H1 (cell line): ENCODE measurements around the gene IYD. TPM values are rescaled to one million over a fixed set of nuclear protein-coding genes. Genes with fewer than 3 reads are reported as not detected.

ENCODE experiments used
- CTCF ChIA-PET: fragments of 300-600 bp; sonication (Branson Sonifier 250); formaldehyde crosslinking; loops from one replicate; lab custom pipeline; 2021; ENCODE audit not compliant: partially characterized antibody; lab: Charles Lee
- POLR2A ChIA-PET: fragments of 300-600 bp; sonication (Branson Sonifier 250); formaldehyde crosslinking; loops from one replicate; lab custom pipeline; 2021; ENCODE audit warnings: inconsistent platforms; ENCODE audit not compliant: partially characterized antibody; lab: Charles Lee
- DNase-seq, 2 experiments: peaks; one replicate each; pipeline versions ENCODE4 v3.0.0 to v3.0.0-alpha.2; 2010 to 2022; ENCODE audit warnings: low spot score in 2 of 2, low read depth in 1 of 2, mixed read lengths in 1 of 2
- FAIRE-seq: peaks from 2 replicates; lab custom pipeline; 2011; peaks lifted over from hg19 to GRCh38; lab: Jason Lieb, UNC
- H2AFZ ChIP-seq: 2 replicates; pipeline ENCODE4 v1.8.1; 2012; ENCODE audit warnings: low read length, inconsistent platforms
- H2AK5ac ChIP-seq: 2 replicates; pipeline ENCODE4 v1.6.1; 2013; ENCODE audit warnings: low read depth, low read length
- H2BK120ac ChIP-seq: replicated peaks from 2 replicates; pipeline ENCODE3; 2013; ENCODE audit warnings: low read depth, low read length, inconsistent platforms
- H2BK12ac ChIP-seq: 2 replicates; pipeline ENCODE4 v1.6.1; 2013; ENCODE audit warnings: low read depth, low read length
- H2BK15ac ChIP-seq: 2 replicates; pipeline ENCODE4 v1.6.1; 2013; ENCODE audit warnings: low read length
- H2BK20ac ChIP-seq: 2 replicates; pipeline ENCODE4 v1.6.1; 2013; ENCODE audit warnings: low read length
- H2BK5ac ChIP-seq: 2 replicates; pipeline ENCODE4 v1.6.1; 2013; ENCODE audit warnings: low read depth, low read length
- H3K14ac ChIP-seq: 2 replicates; pipeline ENCODE4 v1.6.1; 2013; ENCODE audit warnings: inconsistent platforms; ENCODE audit not compliant: insufficient read length
- H3K18ac ChIP-seq: 2 replicates; pipeline ENCODE4 v1.6.1; 2013; ENCODE audit warnings: low read length; ENCODE audit errors: extremely low read depth
- H3K23ac ChIP-seq: 2 replicates; pipeline ENCODE4 v1.6.1; 2013; ENCODE audit warnings: inconsistent platforms; ENCODE audit not compliant: insufficient read length
- H3K23me2 ChIP-seq: 2 replicates; pipeline ENCODE4 v1.6.1; 2013; ENCODE audit warnings: low read depth, low read length
- H3K27ac ChIP-seq: 2 replicates; pipeline ENCODE4 v1.6.1; 2011; ENCODE audit warnings: low read depth, low read length, inconsistent platforms
- H3K27me3 ChIP-seq, 4 experiments: replicated peaks in 1 of 4; 1 replicate in 1 of 4; 2 replicates in 3 of 4; pipeline versions ENCODE4 v1.6.1 to v1.8.1; 2011 to 2013; ENCODE audit warnings: low read length in 3 of 4, mild to moderate bottlenecking in 3 of 4, inconsistent platforms in 2 of 4, mixed read lengths in 2 of 4, moderate library complexity in 1 of 4; ENCODE audit not compliant: control insufficient read depth in 3 of 4, insufficient read depth in 3 of 4; ENCODE audit errors: extremely low read depth in 1 of 4
- H3K36me3 ChIP-seq, 4 experiments: 2 replicates each; pipeline versions ENCODE4 v1.6.1 to v1.8.1; 2011 to 2013; ENCODE audit warnings: mild to moderate bottlenecking in 4 of 4, low read length in 3 of 4, moderate library complexity in 2 of 4, control low read depth in 1 of 4, inconsistent platforms in 1 of 4; ENCODE audit not compliant: insufficient read depth in 4 of 4, control insufficient read depth in 2 of 4
- H3K4ac ChIP-seq: replicated peaks from 2 replicates; pipeline ENCODE3; 2013; ENCODE audit warnings: low read length, low read depth, mixed read lengths, inconsistent platforms; ENCODE audit not compliant: insufficient read length
- H3K4me1 ChIP-seq, 4 experiments: replicated peaks in 1 of 4; 1 replicate in 1 of 4; 2 replicates in 3 of 4; pipeline versions ENCODE4 v1.6.1 to v1.8.1; 2011 to 2013; ENCODE audit warnings: low read length in 3 of 4, inconsistent platforms in 2 of 4, mixed read lengths in 1 of 4; ENCODE audit not compliant: insufficient read depth in 4 of 4, control insufficient read depth in 3 of 4
- H3K4me2 ChIP-seq, 2 experiments: 2 replicates each; pipeline versions ENCODE4 v1.6.1 to v1.8.1; 2011 to 2013; ENCODE audit warnings: low read depth in 2 of 2, low read length in 2 of 2, control low read depth in 1 of 2, inconsistent platforms in 1 of 2, mild to moderate bottlenecking in 1 of 2; ENCODE audit not compliant: insufficient read depth in 1 of 2
- H3K4me3 ChIP-seq, 4 experiments: fragments of 200-600, 300-600 bp in 1 of 4; sonication (generic), shearing (Covaris generic), sonication (Bioruptor Twin) in 1 of 4; 2 replicates each; pipeline versions ENCODE4 v1.5.1 to v1.8.1; 2011 to 2016; ENCODE audit warnings: low read length in 4 of 4, low read depth in 3 of 4, control low read depth in 2 of 4, inconsistent platforms in 2 of 4, mild to moderate bottlenecking in 2 of 4, mixed read lengths in 1 of 4, moderate library complexity in 1 of 4; ENCODE audit not compliant: insufficient read depth in 2 of 4; ENCODE audit errors: extremely low read depth in 1 of 4
- H3K56ac ChIP-seq: replicated peaks from 2 replicates; pipeline ENCODE3; 2013; ENCODE audit warnings: low read depth, mild to moderate bottlenecking, mixed read lengths, low read length, inconsistent platforms; ENCODE audit not compliant: insufficient read length
- H3K79me1 ChIP-seq: 2 replicates; pipeline ENCODE4 v1.6.1; 2013; ENCODE audit warnings: low read depth, low read length, control low read depth
- H3K79me2 ChIP-seq, 2 experiments: 2 replicates each; pipeline versions ENCODE4 v1.6.1 to v1.8.1; 2012 to 2013; ENCODE audit warnings: low read length in 2 of 2, mild to moderate bottlenecking in 2 of 2, inconsistent platforms in 1 of 2; ENCODE audit not compliant: insufficient read depth in 2 of 2, control insufficient read depth in 1 of 2
- H3K9ac ChIP-seq, 4 experiments: replicated peaks in 1 of 4; 1 replicate in 1 of 4; 2 replicates in 3 of 4; pipeline versions ENCODE4 v1.6.1 to v1.8.1; 2011 to 2013; ENCODE audit warnings: low read depth in 3 of 4, low read length in 3 of 4, control low read depth in 2 of 4, mild to moderate bottlenecking in 2 of 4, moderate library complexity in 2 of 4, inconsistent platforms in 1 of 4; ENCODE audit errors: extremely low read depth in 1 of 4
- H3K9me3 ChIP-seq, 2 experiments: 2 replicates each; pipeline versions ENCODE4 v1.6.1 to v1.8.1; 2012 to 2013; ENCODE audit warnings: mild to moderate bottlenecking in 2 of 2, moderate library complexity in 2 of 2, control low read depth in 1 of 2, inconsistent platforms in 1 of 2, low read depth in 1 of 2, low read length in 1 of 2, mixed read lengths in 1 of 2; ENCODE audit not compliant: insufficient read depth in 2 of 2
- H4K20me1 ChIP-seq, 2 experiments: replicated peaks in 1 of 2; 2 replicates each; pipeline versions ENCODE3 to v1.8.1; 2011 to 2013; ENCODE audit warnings: inconsistent platforms in 2 of 2, low read length in 2 of 2, mild to moderate bottlenecking in 1 of 2; ENCODE audit not compliant: insufficient read depth in 2 of 2, control insufficient read depth in 1 of 2
- H4K5ac ChIP-seq: 2 replicates; pipeline ENCODE4 v1.6.1; 2013; ENCODE audit warnings: low read length, low read depth, mixed read lengths, inconsistent platforms; ENCODE audit not compliant: insufficient read length
- H4K8ac ChIP-seq: 2 replicates; pipeline ENCODE4 v1.8.0; 2013; ENCODE audit warnings: mild to moderate bottlenecking, moderate library complexity, low read length, inconsistent platforms; ENCODE audit not compliant: insufficient read depth; ENCODE audit errors: extremely low read depth
- H4K91ac ChIP-seq: replicated peaks from 2 replicates; pipeline ENCODE3; 2013; ENCODE audit warnings: low read length, mixed read lengths, inconsistent platforms; ENCODE audit not compliant: insufficient read length
- BACH1 ChIP-seq: IDR thresholded peaks from 2 replicates; pipeline ENCODE4 v1.6.1; 2012; ENCODE audit warnings: low read length, improper control_type of control experiment
- CHD1 ChIP-seq: IDR thresholded peaks from 2 replicates; pipeline ENCODE4 v1.6.1; 2012; ENCODE audit warnings: low read depth, low read length, improper control_type of control experiment
- CTCF ChIP-seq, 3 experiments: IDR thresholded peaks; 1 replicate in 2 of 3; 2 replicates in 1 of 3; pipeline versions ENCODE4 v1.5.1 to v1.6.1; 2011; ENCODE audit warnings: low read length in 3 of 3, mild to moderate bottlenecking in 3 of 3, inconsistent platforms in 2 of 3, low read depth in 1 of 3, moderate library complexity in 1 of 3; ENCODE audit not compliant: insufficient read depth in 1 of 3; ENCODE audit errors: control extremely low read depth in 1 of 3
- EGR1 ChIP-seq: IDR thresholded peaks from 2 replicates; pipeline ENCODE4 v1.6.1; 2011; ENCODE audit warnings: low read depth, low read length, borderline replicate concordance
- EP300 ChIP-seq, 2 experiments: IDR thresholded peaks; 1 replicate in 1 of 2; 2 replicates in 1 of 2; pipeline ENCODE4 v1.6.1; 2011 to 2012; ENCODE audit warnings: low read depth in 2 of 2, low read length in 2 of 2, mild to moderate bottlenecking in 2 of 2, borderline replicate concordance in 1 of 2, inconsistent platforms in 1 of 2, moderate library complexity in 1 of 2
- GABPA ChIP-seq: IDR thresholded peaks from 2 replicates; pipeline ENCODE4 v1.6.1; 2011; ENCODE audit warnings: mild to moderate bottlenecking, low read length, moderate library complexity, borderline replicate concordance; ENCODE audit not compliant: insufficient read depth
- GTF2F1 ChIP-seq: IDR thresholded peaks from 2 replicates; pipeline ENCODE4 v1.6.1; 2012; ENCODE audit warnings: low read depth, low read length, improper control_type of control experiment, borderline replicate concordance
- KDM5A ChIP-seq: fragments of 200-600 bp; IDR thresholded peaks from 2 replicates; pipeline ENCODE4 v1.7.1; 2012; ENCODE audit warnings: mild to moderate bottlenecking, low read length, inconsistent platforms, mixed read lengths
- NRF1 ChIP-seq: IDR thresholded peaks from 2 replicates; pipeline ENCODE4 v1.6.1; 2011; ENCODE audit warnings: mild to moderate bottlenecking, low read depth, low read length, improper control_type of control experiment
- POLR2AphosphoS5 ChIP-seq: IDR thresholded peaks from 2 replicates; pipeline ENCODE4 v1.6.1; 2011; ENCODE audit warnings: low read depth, low read length
- SAP30 ChIP-seq: fragments of 300-600 bp; sonication (generic); IDR thresholded peaks from 2 replicates; pipeline ENCODE4 v1.7.1; 2012; ENCODE audit warnings: low read length, moderate library complexity, mild to moderate bottlenecking, inconsistent platforms; ENCODE audit not compliant: insufficient read depth, insufficient replicate concordance
- TBP ChIP-seq: IDR thresholded peaks from 2 replicates; pipeline ENCODE4 v1.6.1; 2011; ENCODE audit warnings: low read depth, low read length, improper control_type of control experiment
- TCF12 ChIP-seq: IDR thresholded peaks from 2 replicates; pipeline ENCODE4 v1.6.1; 2011; ENCODE audit warnings: low read depth, mild to moderate bottlenecking, low read length
- polyA plus RNA-seq, 7 experiments: library from polyadenylated mRNA; depleted of rRNA in 3 of 7; stranded (reverse) in 5 of 7; unstranded in 2 of 7; fragments of >200 nt in 5 of 7; fragments of 200-250 nt in 2 of 7; gene quantifications; 1 replicate in 5 of 7; 2 replicates in 1 of 7; 4 replicates in 1 of 7; pipeline versions ENCODE4 v1.2.1 to v1.2.3, GENCODE V29; 2011 to 2013; ENCODE audit warnings: missing spikeins in 2 of 7, mixed read lengths in 2 of 7
- total RNA-seq: library from RNA; stranded (reverse); fragmentation: NEBNext Ultra II Directional; extraction: Animal tissue kit (Norgen Biotek cat#: 25700); gene quantifications from 2 replicates; pipeline ENCODE4 v1.2.1, GENCODE V29; 2021

IYD gene
- total and polyA plus RNA-seq, 2 of the 8 experiments (the other 6 are each of a cell fraction or from before 2014, with no cell fraction given), result not detected

- Histone ChIP-seq H2BK120ac (no peak overlapping the region), H3K4me3 (no peak overlapping the region), H3K18ac (no peak overlapping the region), H3K27ac (no peak overlapping the region), H2AFZ (no peak overlapping the region), H4K5ac (no peak overlapping the region), H3K23me2 (no peaks in the 10 kb centered on the region), H2BK12ac (no peak overlapping the region), H3K79me2 (no peaks in the 10 kb centered on the region), H2BK15ac (no peak overlapping the region), H2AK5ac (no peak overlapping the region), H2BK20ac (no peak overlapping the region), H3K4ac (no peak overlapping the region), H3K14ac (no peak overlapping the region), H4K8ac (no peak overlapping the region), H3K56ac (no peak overlapping the region), H3K9ac (no peak overlapping the region), H3K36me3 (no peaks in the 10 kb centered on the region), H3K4me1 (no peaks in the 10 kb centered on the region), H3K23ac (no peak overlapping the region), H3K79me1 (no peaks in the 10 kb centered on the region), H3K4me2 (no peak overlapping the region), H4K20me1 (no peaks in the 10 kb centered on the region), H3K27me3 (no peaks in the 10 kb centered on the region), H3K9me3 (no peaks in the 10 kb centered on the region), H4K91ac (no peak overlapping the region), H2BK5ac (no peak overlapping the region)
- ChIA-PET CTCF (interaction anchor here (0.6 to 1.4 kb wide), 6 partner anchors 9 to 398 kb away, joined by 3 to 5 read pairs (median 4); no protein-coding TSS in a partner anchor), POLR2A (no interaction called here)
- DNase-seq (no peak), FAIRE-seq (no peak)
- TF ChIP-seq TBP, result no peak
- TF ChIP-seq TCF12, result no peak
- TF ChIP-seq SAP30, result no peak
- no peak for TF ChIP-seq CTCF (IDR thresholded peaks at IDR 0.05; ENCODE audit: control extremely low read depth in 1 of 3, insufficient read depth in 1 of 3, low read depth in 1 of 3, low read length in 3 of 3)
- no peak for TF ChIP-seq EGR1
- TF ChIP-seq BACH1, result no peak
- TF ChIP-seq EP300 (IDR thresholded peaks at IDR 0.05; ENCODE audit: borderline replicate concordance in 1 of 2, low read depth in 2 of 2, low read length in 2 of 2), result no peak
- no peak for TF ChIP-seq KDM5A
- no peak for TF ChIP-seq POLR2AphosphoS5
- no peak for TF ChIP-seq GABPA
- TF ChIP-seq NRF1, result no peak
- TF ChIP-seq GTF2F1, result no peak
- no peak for TF ChIP-seq CHD1
These were observed 25.4 kb upstream of the IYD start for GRCh38 chr6:150343434-150343833.
